Measurements from ENCODE around the gene ZBTB7C.

DNA sequence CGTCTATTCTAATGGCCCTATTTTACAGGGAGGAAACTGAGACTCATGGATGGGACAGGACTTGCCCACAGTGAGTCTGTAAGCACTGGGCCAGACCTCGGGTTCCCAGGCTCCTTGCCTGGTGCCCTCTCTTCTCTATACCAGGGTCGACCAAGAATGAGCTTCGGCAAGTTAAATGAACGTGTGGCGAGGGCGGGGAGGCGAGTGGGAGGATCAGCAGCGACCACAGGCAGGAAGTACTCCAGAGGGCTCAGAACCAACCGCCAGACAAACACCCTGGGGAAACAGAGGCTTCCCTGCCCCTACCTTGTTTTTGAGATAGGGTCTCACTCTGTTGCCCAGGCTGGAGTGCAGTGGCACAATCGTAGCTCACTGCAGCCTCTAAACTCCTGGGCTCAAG is 301.0 kb downstream of the ZBTB7C start:
- TF ChIP-seq CTCF (IDR thresholded peaks at IDR 0.05) (no peak), MXI1 (IDR thresholded peaks at IDR 0.05; ENCODE audit: low read depth, low read length) (no peak), TEAD4 (IDR thresholded peaks at IDR 0.05; ENCODE audit: borderline replicate concordance, insufficient read depth) (no peak)

All from SK-N-SH (cell line).